Kidney epithelial cell (primary cell): ENCODE results near the gene ZSCAN5B. TPM values are rescaled to one million over a fixed set of nuclear protein-coding genes. Genes with fewer than 3 reads are reported as not detected.

Experiments
- DNase-seq: peaks from one replicate; pipeline ENCODE4 v3.0.0-alpha.2; 2010; ENCODE audit warnings: low read depth
- H3K27me3 ChIP-seq: 2 replicates; pipeline ENCODE4 v1.6.0; 2011; ENCODE audit warnings: low read length; ENCODE audit not compliant: control insufficient read depth, insufficient read depth
- H3K36me3 ChIP-seq: 2 replicates; pipeline ENCODE4 v1.5.1; 2011; ENCODE audit warnings: low read length; ENCODE audit not compliant: control insufficient read depth, insufficient read depth
- H3K4me3 ChIP-seq: 2 replicates; pipeline ENCODE4 v1.5.1; 2011; ENCODE audit warnings: low read depth, mild to moderate bottlenecking, control low read depth, low read length
- CTCF ChIP-seq: IDR thresholded peaks from 2 replicates; pipeline ENCODE4 v1.5.1; 2011; ENCODE audit warnings: mild to moderate bottlenecking, moderate library complexity, low read length, control low read depth, inconsistent platforms; ENCODE audit not compliant: insufficient read depth, poor library complexity, severe bottlenecking
- total RNA-seq: library from RNA; depleted of rRNA; stranded (reverse); fragments of >200 nt; gene quantifications from 2 replicates; pipeline ENCODE4 v1.2.3, GENCODE V29; 2015

ZSCAN5B gene
- total RNA-seq, 1 donor from 2014 or later: not detected

- Histone ChIP-seq H3K27me3 (no peaks in the 10 kb centered on the region), H3K36me3 (peaks cover 2% of the 10 kb centered on the region), H3K4me3 (peak overlapping the region; percentile 69)
- TF ChIP-seq CTCF: no peak
- no peak for DNase-seq
Measured at GRCh38 chr19:56142087-56142787, 55.3 kb downstream of the ZSCAN5B start.

- H3K4me3 ChIP-seq: peak overlapping the region; percentile 69
- no peak for DNase-seq
- no peaks in the 10 kb centered on the region for H3K36me3 ChIP-seq
Measured at GRCh38 chr19:56141417-56141993, 56.1 kb downstream of the ZSCAN5B start.

GRCh38 chr19:56140583-56141416 lies 56.8 kb downstream of the ZSCAN5B start, which contains the start of gene ZNF444:
Gene ZNF444, plus strand, starts transcription at chr19:56141287. Its CDS starts 5,625 bp downstream, at chr19:56146912.
- Histone ChIP-seq H3K27me3 (no peaks in the 10 kb centered on the region), H3K4me3 (peak within 1 kb of the TSS; percentile 69), H3K36me3 (no peaks in the 10 kb centered on the region)
- TF ChIP-seq CTCF: no peak
- peak; percentile 95 for DNase-seq

More at GRCh38 chr19:56141417-56141993, 56.1 kb downstream of the ZSCAN5B start:
- no peaks in the 10 kb centered on the region for H3K27me3 ChIP-seq
- TF ChIP-seq CTCF: no peak

- DNase-seq: no peak
- Histone ChIP-seq H3K27me3 (no peaks in the 10 kb centered on the region), H3K4me3 (peak overlapping the region; percentile 69), H3K36me3 (no peaks in the 10 kb centered on the region)
- no peak for TF ChIP-seq CTCF
Measured at GRCh38 chr19:56139847-56140582, 57.6 kb downstream of the ZSCAN5B start.

Other genes starting within 250 kb of the ZSCAN5B start
- gene NLRP8, start 250.0 kb downstream of the ZSCAN5B start, total RNA-seq: not detected in 2 replicates
- not detected in 2 replicates for gene NLRP5, start 211.0 kb downstream of the ZSCAN5B start, total RNA-seq
- 26.6 and 38.3 TPM in 2 replicates for gene ZNF787, start 76.5 kb downstream of the ZSCAN5B start, total RNA-seq
- 35.9 and 40.0 TPM in 2 replicates for gene ZNF444, start 56.5 kb downstream of the ZSCAN5B start, total RNA-seq
- gene GALP, start 21.8 kb downstream of the ZSCAN5B start, total RNA-seq: not detected in 2 replicates
- gene ZSCAN5C, start 4.5 kb upstream of the ZSCAN5B start, total RNA-seq: not detected in 2 replicates
- gene EDDM13, start 75.0 kb upstream of the ZSCAN5B start, total RNA-seq: not detected in 2 replicates
- 6.2 and 7.7 TPM in 2 replicates for gene ZSCAN5A, start 117.1 kb upstream of the ZSCAN5B start, total RNA-seq
- gene ZNF582, start 195.8 kb upstream of the ZSCAN5B start, total RNA-seq: 1.1 and 5.1 TPM in 2 replicates
- gene ZNF583, start 206.5 kb upstream of the ZSCAN5B start, total RNA-seq: 2.9 and 3.6 TPM in 2 replicates